T-helper 17 cell (primary cell): ENCODE data around the gene RWDD4. TPM values are rescaled to one million over a fixed set of nuclear protein-coding genes. Genes with fewer than 3 reads are reported as not detected.

ENCODE experiments used
- ATAC-seq: fragments of 150-1000 bp; cut with Tn5 transposase; 2 replicates; pipeline ENCODE4 v1.10.0; 2021; ENCODE audit warnings: mild to moderate bottlenecking, moderate library complexity
- DNase-seq, 3 donors: peaks; one replicate each; pipeline versions ENCODE4 v3.0.0 to v3.0.0-alpha.2; 2020 to 2021
- H3K9me3 ChIP-seq: one replicate; pipeline ENCODE4 v1.7.0; 2013; ENCODE audit warnings: low read length, mild to moderate bottlenecking; ENCODE audit not compliant: control insufficient read depth, poor library complexity, severe bottlenecking
- H3K27ac Mint-ChIP-seq: one replicate; pipeline ENCODE4 v1.8.0; 2022; ENCODE audit warnings: mild to moderate bottlenecking, moderate library complexity, mixed read lengths
- H3K27me3 Mint-ChIP-seq: one replicate; pipeline ENCODE4 v1.8.0; 2022; ENCODE audit warnings: mixed read lengths
- H3K36me3 Mint-ChIP-seq: one replicate; pipeline ENCODE4 v1.8.0; 2022; ENCODE audit warnings: low read depth, mixed read lengths
- H3K4me1 Mint-ChIP-seq: one replicate; pipeline ENCODE4 v1.8.0; 2022; ENCODE audit warnings: mild to moderate bottlenecking, mixed read lengths
- H3K4me3 Mint-ChIP-seq: one replicate; pipeline ENCODE4 v1.8.0; 2022; ENCODE audit warnings: mild to moderate bottlenecking, moderate library complexity, mixed read lengths
- total RNA-seq, 4 donors: library from RNA in 2 of 4; stranded (reverse) in 2 of 4; gene quantifications; one replicate each; pipeline ENCODE4 v1.2.3 and lab custom pipeline; 2022 to 2026

Gene RWDD4
- total RNA-seq: 10 to 100 TPM in 1 of 2 donors, 1 to 10 TPM in 1; 9.2 to 18.2 TPM
- 8.9 to 21.4 reads per million in 2 donors for total RNA-seq (lab: John Stamatoyannopoulos, UW)

- H3K4me3 Mint-ChIP-seq: peak within 1 kb of the TSS; percentile 97
- ATAC-seq (peak; percentile 99), DNase-seq (peak; percentile 89 to 93 (median 92))
- no peaks in the 10 kb centered on the region for H3K27me3 Mint-ChIP-seq
- H3K27ac Mint-ChIP-seq: peak within 1 kb of the TSS; percentile 94
- H3K36me3 Mint-ChIP-seq: peaks cover 3% of the 10 kb centered on the region
- H3K9me3 ChIP-seq: no peaks in the 10 kb centered on the region
- H3K4me1 Mint-ChIP-seq: peaks cover 27% of the 10 kb centered on the region
Measured at GRCh38 chr4:183659029-183659871, at the start of gene RWDD4, which contains the start of gene TRAPPC11. RWDD4 (minus strand) TSS chr4:183659185; CDS start chr4:183658952, 233 bp downstream. TRAPPC11 (plus strand) TSS chr4:183659293; CDS start chr4:183663868, 4,575 bp downstream.

GRCh38 chr4:183702492-183702891 lies 43.5 kb upstream of the RWDD4 start:
- peak overlapping the region; percentile 54 for H3K27ac Mint-ChIP-seq
- H3K4me3 Mint-ChIP-seq: no peak overlapping the region

GRCh38 chr4:183700407-183700806 lies 41.4 kb upstream of the RWDD4 start:
- Mint-ChIP-seq H3K4me1 (peaks cover 13% of the 10 kb centered on the region), H3K27ac (no peak overlapping the region), H3K27me3 (no peaks in the 10 kb centered on the region), H3K4me3 (no peak overlapping the region), H3K36me3 (peaks cover 20% of the 10 kb centered on the region)
- H3K9me3 ChIP-seq: no peaks in the 10 kb centered on the region
- DNase-seq (no peak), ATAC-seq (no peak)

More at GRCh38 chr4:183702492-183702891, 43.5 kb upstream of the RWDD4 start:
- H3K27me3 Mint-ChIP-seq: no peaks in the 10 kb centered on the region
- H3K36me3 Mint-ChIP-seq: peaks cover 22% of the 10 kb centered on the region
- ATAC-seq (no peak), DNase-seq (no peak)
- no peaks in the 10 kb centered on the region for H3K9me3 ChIP-seq
- peaks cover 13% of the 10 kb centered on the region for H3K4me1 Mint-ChIP-seq

- ATAC-seq (no peak), DNase-seq (no peak)
- H3K4me3 Mint-ChIP-seq: no peak overlapping the region
- no peaks in the 10 kb centered on the region for H3K9me3 ChIP-seq
- peak overlapping the region; percentile 47 for H3K27ac Mint-ChIP-seq
- no peaks in the 10 kb centered on the region for H3K27me3 Mint-ChIP-seq
- peaks cover 13% of the 10 kb centered on the region for H3K4me1 Mint-ChIP-seq
- peaks cover 18% of the 10 kb centered on the region for H3K36me3 Mint-ChIP-seq
Measured at GRCh38 chr4:183698909-183699308, 39.9 kb upstream of the RWDD4 start.

GRCh38 chr4:183691897-183692296 lies 32.9 kb upstream of the RWDD4 start:
- DNase-seq (no peak), ATAC-seq (no peak)
- H3K27ac Mint-ChIP-seq: no peak overlapping the region
- H3K27me3 Mint-ChIP-seq: no peaks in the 10 kb centered on the region
- peaks cover 17% of the 10 kb centered on the region for H3K36me3 Mint-ChIP-seq
- no peaks in the 10 kb centered on the region for H3K9me3 ChIP-seq
- no peak overlapping the region for H3K4me3 Mint-ChIP-seq
- H3K4me1 Mint-ChIP-seq: peaks cover 10% of the 10 kb centered on the region

GRCh38 chr4:183691006-183691405 lies 32.0 kb upstream of the RWDD4 start:
- ATAC-seq: no peak
- peaks cover 17% of the 10 kb centered on the region for H3K36me3 Mint-ChIP-seq

GRCh38 chr4:183688216-183688615 lies 29.2 kb upstream of the RWDD4 start:
- H3K9me3 ChIP-seq: no peaks in the 10 kb centered on the region
- DNase-seq (no peak), ATAC-seq (no peak)
- peaks cover 10% of the 10 kb centered on the region for H3K4me1 Mint-ChIP-seq
- H3K27me3 Mint-ChIP-seq: no peaks in the 10 kb centered on the region
- H3K36me3 Mint-ChIP-seq: peaks cover 15% of the 10 kb centered on the region
- H3K27ac Mint-ChIP-seq: no peak overlapping the region
- no peak overlapping the region for H3K4me3 Mint-ChIP-seq

More at GRCh38 chr4:183691006-183691405, 32.0 kb upstream of the RWDD4 start:
- peak overlapping the region; percentile 49 for H3K27ac Mint-ChIP-seq
- no peaks in the 10 kb centered on the region for H3K9me3 ChIP-seq
- H3K4me1 Mint-ChIP-seq: peaks cover 10% of the 10 kb centered on the region
- H3K4me3 Mint-ChIP-seq: no peak overlapping the region
- H3K27me3 Mint-ChIP-seq: no peaks in the 10 kb centered on the region
- DNase-seq: no peak

GRCh38 chr4:183686461-183686860 lies 27.5 kb upstream of the RWDD4 start:
- no peak for DNase-seq
- peaks cover 11% of the 10 kb centered on the region for H3K36me3 Mint-ChIP-seq
- H3K4me3 Mint-ChIP-seq: no peak overlapping the region
- ATAC-seq: no peak
- H3K27me3 Mint-ChIP-seq: no peaks in the 10 kb centered on the region
- peaks cover 7% of the 10 kb centered on the region for H3K4me1 Mint-ChIP-seq
- H3K27ac Mint-ChIP-seq: no peak overlapping the region
- H3K9me3 ChIP-seq: no peaks in the 10 kb centered on the region

GRCh38 chr4:183681119-183681518 lies 22.1 kb upstream of the RWDD4 start:
- DNase-seq (no peak), ATAC-seq (no peak)
- Mint-ChIP-seq H3K4me1 (no peaks in the 10 kb centered on the region), H3K4me3 (no peak overlapping the region), H3K36me3 (peaks cover 3% of the 10 kb centered on the region), H3K27ac (no peak overlapping the region), H3K27me3 (no peaks in the 10 kb centered on the region)
- no peaks in the 10 kb centered on the region for H3K9me3 ChIP-seq

GRCh38 chr4:183675625-183676024 lies 16.6 kb upstream of the RWDD4 start:
- Mint-ChIP-seq H3K27ac (no peak overlapping the region), H3K4me1 (peaks cover 4% of the 10 kb centered on the region), H3K27me3 (no peaks in the 10 kb centered on the region), H3K36me3 (peaks cover 2% of the 10 kb centered on the region), H3K4me3 (no peak overlapping the region)
- DNase-seq (no peak), ATAC-seq (no peak)
- H3K9me3 ChIP-seq: no peaks in the 10 kb centered on the region

GRCh38 chr4:183674153-183674552 lies 15.2 kb upstream of the RWDD4 start:
- H3K4me3 Mint-ChIP-seq: no peak overlapping the region
- no peak overlapping the region for H3K27ac Mint-ChIP-seq
- no peak for DNase-seq
- H3K36me3 Mint-ChIP-seq: peaks cover 4% of the 10 kb centered on the region
- no peaks in the 10 kb centered on the region for H3K9me3 ChIP-seq
- H3K4me1 Mint-ChIP-seq: peaks cover 4% of the 10 kb centered on the region
- H3K27me3 Mint-ChIP-seq: no peaks in the 10 kb centered on the region
- ATAC-seq: no peak

GRCh38 chr4:183670960-183671555 lies 12.1 kb upstream of the RWDD4 start:
- ATAC-seq (no peak), DNase-seq (no peak)
- Mint-ChIP-seq H3K4me3 (no peak overlapping the region), H3K4me1 (peaks cover 7% of the 10 kb centered on the region), H3K27ac (no peak overlapping the region), H3K36me3 (peaks cover 3% of the 10 kb centered on the region), H3K27me3 (no peaks in the 10 kb centered on the region)
- no peaks in the 10 kb centered on the region for H3K9me3 ChIP-seq

GRCh38 chr4:183670251-183670650 lies 11.3 kb upstream of the RWDD4 start:
- peaks cover 3% of the 10 kb centered on the region for H3K36me3 Mint-ChIP-seq
- H3K9me3 ChIP-seq: no peaks in the 10 kb centered on the region
- no peaks in the 10 kb centered on the region for H3K27me3 Mint-ChIP-seq
- no peak overlapping the region for H3K4me3 Mint-ChIP-seq
- H3K27ac Mint-ChIP-seq: no peak overlapping the region
- ATAC-seq (no peak), DNase-seq (no peak)
- peaks cover 9% of the 10 kb centered on the region for H3K4me1 Mint-ChIP-seq
